ENCODE results near the gene BCAP31. TPM values are rescaled to one million over a fixed set of nuclear protein-coding genes. Genes with fewer than 3 reads are reported as not detected.
"Not testable (repeated sequence)": the region's sequence is repeated elsewhere in the genome, so short reads cannot be mapped to it uniquely, and the experiment has no call there.

BCAP31 gene
- total RNA-seq, 4 donors from 2014 or later, result 99.2 to 180 (median 142) TPM

- Histone ChIP-seq H3K27me3 (no peaks in the 10 kb centered on the region), H3K4me3 (no peak overlapping the region), H3K4me1 (peaks cover 0 to 35% (median 8%) of the 10 kb centered on the region in 3 donors), H3K9me3 (no peaks in the 10 kb centered on the region), H3K36me3 (no peaks in the 10 kb centered on the region), H3K27ac (no peak overlapping the region)
- intact Hi-C loops (cut with DNase I), result no loop called here
- TF ChIP-seq POLR2A (IDR thresholded peaks at IDR 0.05), result no peak
- TF ChIP-seq, protein P1, sequence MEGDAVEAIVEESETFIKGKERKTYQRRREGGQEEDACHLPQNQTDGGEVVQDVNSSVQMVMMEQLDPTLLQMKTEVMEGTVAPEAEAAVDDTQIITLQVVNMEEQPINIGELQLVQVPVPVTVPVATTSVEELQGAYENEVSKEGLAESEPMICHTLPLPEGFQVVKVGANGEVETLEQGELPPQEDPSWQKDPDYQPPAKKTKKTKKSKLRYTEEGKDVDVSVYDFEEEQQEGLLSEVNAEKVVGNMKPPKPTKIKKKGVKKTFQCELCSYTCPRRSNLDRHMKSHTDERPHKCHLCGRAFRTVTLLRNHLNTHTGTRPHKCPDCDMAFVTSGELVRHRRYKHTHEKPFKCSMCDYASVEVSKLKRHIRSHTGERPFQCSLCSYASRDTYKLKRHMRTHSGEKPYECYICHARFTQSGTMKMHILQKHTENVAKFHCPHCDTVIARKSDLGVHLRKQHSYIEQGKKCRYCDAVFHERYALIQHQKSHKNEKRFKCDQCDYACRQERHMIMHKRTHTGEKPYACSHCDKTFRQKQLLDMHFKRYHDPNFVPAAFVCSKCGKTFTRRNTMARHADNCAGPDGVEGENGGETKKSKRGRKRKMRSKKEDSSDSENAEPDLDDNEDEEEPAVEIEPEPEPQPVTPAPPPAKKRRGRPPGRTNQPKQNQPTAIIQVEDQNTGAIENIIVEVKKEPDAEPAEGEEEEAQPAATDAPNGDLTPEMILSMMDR (IDR thresholded peaks at IDR 0.05), result no peak
- no peak for DNase-seq
- WGBS, 2 donors, result 75 to 83% methylated on average over 6 to 20 of the region's 24 CpGs
These were observed 38.2 kb downstream of the BCAP31 start for GRCh38 chrX:153685751-153686696.

GRCh38 chrX:153685156-153685536 lies 39.0 kb downstream of the BCAP31 start:
- Histone ChIP-seq H3K36me3 (no peaks in the 10 kb centered on the region), H3K27me3 (no peaks in the 10 kb centered on the region), H3K4me1 (peaks cover 0 to 26% (median 8%) of the 10 kb centered on the region in 3 donors), H3K9me3 (no peaks in the 10 kb centered on the region), H3K27ac (no peak overlapping the region), H3K4me3 (no peak overlapping the region)
- intact Hi-C loops (cut with DNase I), result no loop called here
- TF ChIP-seq POLR2A (IDR thresholded peaks at IDR 0.05), result no peak
- TF ChIP-seq, protein P1 (IDR thresholded peaks at IDR 0.05), result no peak
- no CpG with 5 or more reads among the region's 21 CpGs for WGBS, 2 donors
- no peak for DNase-seq

DNA sequence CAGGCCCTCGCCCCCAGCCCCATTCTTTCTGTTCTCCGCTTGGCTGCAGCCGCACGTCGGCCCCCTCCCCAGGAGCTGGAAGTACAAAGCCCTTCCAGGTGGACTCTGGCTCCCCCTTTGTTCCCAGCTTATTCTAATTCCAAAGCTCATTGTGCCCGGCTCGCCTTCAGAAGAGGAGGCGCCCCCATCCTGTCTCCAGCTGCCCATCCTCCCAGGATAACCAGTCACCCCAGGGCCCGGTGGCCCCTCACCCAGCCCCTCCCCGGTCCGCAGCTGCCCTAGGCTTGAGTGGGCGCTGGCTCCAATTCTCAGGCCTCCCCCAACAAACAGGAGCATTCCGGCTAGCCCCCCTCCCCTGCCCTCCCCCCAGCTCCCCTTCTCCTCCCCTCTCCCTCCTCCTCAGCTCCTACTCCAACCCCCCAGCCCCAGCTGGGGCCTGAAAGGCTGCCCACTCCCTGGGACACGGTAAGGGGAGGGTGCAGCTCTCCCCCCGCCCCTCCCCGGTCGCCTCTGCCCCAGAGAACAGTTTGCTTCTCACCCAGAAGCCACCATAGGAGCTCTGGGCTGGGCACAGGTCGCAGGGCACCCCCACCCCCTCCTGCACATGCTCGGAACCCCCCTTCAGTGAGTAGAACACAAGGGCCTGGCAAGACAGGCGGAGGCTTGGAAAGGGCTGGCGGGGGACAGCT lies 39.6 kb downstream of the BCAP31 start:
- H3K4me3 ChIP-seq, result no peak overlapping the region
- no peaks in the 10 kb centered on the region for H3K36me3 ChIP-seq
- DNase-seq, result no peak
- no peak overlapping the region for H3K27ac ChIP-seq
- H3K27me3 ChIP-seq, result no peaks in the 10 kb centered on the region
- WGBS, 2 donors, result 40 to 74% methylated on average over 2 to 3 of the region's 21 CpGs
- no peaks in the 10 kb centered on the region for H3K9me3 ChIP-seq
- peaks cover 0 to 21% (median 8%) of the 10 kb centered on the region in 3 donors for H3K4me1 ChIP-seq
- TF ChIP-seq, protein P1 (IDR thresholded peaks at IDR 0.05), result no peak
- no peak for TF ChIP-seq POLR2A (IDR thresholded peaks at IDR 0.05)
- intact Hi-C loops (cut with DNase I), result no loop called here

DNA sequence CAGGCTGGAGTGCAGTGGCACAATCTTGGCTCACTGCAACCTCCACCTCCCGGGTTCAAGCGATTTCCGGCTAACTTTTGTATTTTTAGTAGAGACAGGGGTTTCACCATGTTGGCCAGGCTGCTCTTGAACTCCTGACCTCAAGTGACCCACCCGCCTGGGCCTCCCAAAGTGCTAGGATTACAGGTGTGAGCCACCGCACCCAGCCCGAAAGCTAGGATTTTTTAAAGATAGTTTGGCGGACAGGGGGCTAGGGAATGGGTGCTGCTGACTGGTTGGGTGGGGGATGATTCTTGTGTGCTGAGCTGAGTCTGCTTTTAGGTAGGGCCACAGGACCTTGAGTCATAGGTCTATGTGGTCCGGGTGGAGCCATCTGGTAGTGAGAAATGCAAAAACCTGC lies 40.7 kb downstream of the BCAP31 start:
- peaks cover 0 to 13% (median 8%) of the 10 kb centered on the region in 3 donors for H3K4me1 ChIP-seq
- H3K27me3 ChIP-seq; intact Hi-C loops (cut with DNase I); H3K36me3 ChIP-seq; H3K9me3 ChIP-seq; H3K4me3 ChIP-seq; DNase-seq; H3K27ac ChIP-seq: not testable (repeated sequence)
- WGBS, 2 donors, result 60 to 100% methylated on average over 1 to 2 of the region's 8 CpGs

GRCh38 chrX:153681175-153681574 lies 43.0 kb downstream of the BCAP31 start:
- Histone ChIP-seq H3K36me3 (no peaks in the 10 kb centered on the region), H3K4me1 (no peaks in the 10 kb centered on the region), H3K27me3 (no peaks in the 10 kb centered on the region), H3K4me3 (no peak overlapping the region), H3K9me3 (no peaks in the 10 kb centered on the region), H3K27ac (no peak overlapping the region)
- 70 to 76% methylated on average over 3 to 11 of the region's 12 CpGs for WGBS, 2 donors
- TF ChIP-seq POLR2A (IDR thresholded peaks at IDR 0.05), result no peak
- TF ChIP-seq, protein P1 (IDR thresholded peaks at IDR 0.05), result no peak
- intact Hi-C loops (cut with DNase I), result no loop called here
- DNase-seq, result no peak
